Measurements from ENCODE around the gene IGF2R.

DNA sequence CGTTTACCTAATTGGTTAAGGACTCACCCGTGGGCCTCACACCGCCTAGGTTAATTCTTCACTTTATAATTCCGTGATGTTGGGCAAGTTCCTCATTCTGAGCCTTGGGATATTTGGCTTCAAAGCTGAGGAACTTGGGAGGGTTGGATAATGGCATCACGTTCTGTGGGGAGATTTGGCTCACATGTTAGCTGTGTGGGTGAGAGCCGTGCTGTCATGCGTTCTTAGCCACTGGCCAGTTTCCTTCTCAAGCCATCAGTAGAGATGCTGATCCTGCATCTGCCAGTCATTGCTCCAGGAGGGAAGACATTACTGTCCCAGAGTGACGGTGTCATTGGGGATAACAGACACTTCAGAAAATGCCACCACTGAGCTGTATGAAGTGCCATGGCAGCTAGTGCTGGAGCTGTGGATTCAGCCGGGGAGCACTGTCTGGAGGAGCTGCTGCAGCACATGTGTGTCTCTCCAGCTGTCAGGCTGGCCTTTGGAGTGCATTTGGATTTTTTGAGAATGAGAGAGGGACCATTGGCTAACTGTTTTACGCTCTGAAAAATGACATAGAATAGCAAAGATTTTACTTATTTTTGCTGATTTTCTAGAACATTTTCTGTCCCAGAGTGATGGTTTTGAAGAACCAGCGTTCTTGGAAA lies 16.5 kb downstream of the IGF2R start:
- TF ChIP-seq, protein P1, sequence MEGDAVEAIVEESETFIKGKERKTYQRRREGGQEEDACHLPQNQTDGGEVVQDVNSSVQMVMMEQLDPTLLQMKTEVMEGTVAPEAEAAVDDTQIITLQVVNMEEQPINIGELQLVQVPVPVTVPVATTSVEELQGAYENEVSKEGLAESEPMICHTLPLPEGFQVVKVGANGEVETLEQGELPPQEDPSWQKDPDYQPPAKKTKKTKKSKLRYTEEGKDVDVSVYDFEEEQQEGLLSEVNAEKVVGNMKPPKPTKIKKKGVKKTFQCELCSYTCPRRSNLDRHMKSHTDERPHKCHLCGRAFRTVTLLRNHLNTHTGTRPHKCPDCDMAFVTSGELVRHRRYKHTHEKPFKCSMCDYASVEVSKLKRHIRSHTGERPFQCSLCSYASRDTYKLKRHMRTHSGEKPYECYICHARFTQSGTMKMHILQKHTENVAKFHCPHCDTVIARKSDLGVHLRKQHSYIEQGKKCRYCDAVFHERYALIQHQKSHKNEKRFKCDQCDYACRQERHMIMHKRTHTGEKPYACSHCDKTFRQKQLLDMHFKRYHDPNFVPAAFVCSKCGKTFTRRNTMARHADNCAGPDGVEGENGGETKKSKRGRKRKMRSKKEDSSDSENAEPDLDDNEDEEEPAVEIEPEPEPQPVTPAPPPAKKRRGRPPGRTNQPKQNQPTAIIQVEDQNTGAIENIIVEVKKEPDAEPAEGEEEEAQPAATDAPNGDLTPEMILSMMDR (conservative IDR thresholded peaks at IDR 0.05; ENCODE audit: low read depth, low read length) = no peak
- no peak for TF ChIP-seq EZH2 (IDR thresholded peaks at IDR 0.05; ENCODE audit: low read length, unreplicated experiment)
